HL-60/S4 treated with phorbol 12-myristate 13-acetate at 8.2 ng/mL for 4 days and 3 days (cell line): ENCODE results near the gene EPOP.

Experiments
- in situ Hi-C: fragments of 300-500 bp; cut with MboI; formaldehyde crosslinking; loops from 2 replicates; pipeline ENCODE4 v1.15.0; 2022; ENCODE audit warnings: low sequenced_read_pairs

The EPOP gene

GRCh38 chr17:38676706-38677504, 2.1 kb upstream of the EPOP start:
- in situ Hi-C loops, result loop anchor here (5.0 kb wide), 1 partner anchor 55 kb away; the partner anchor contains the start of gene CISD3

DNA sequence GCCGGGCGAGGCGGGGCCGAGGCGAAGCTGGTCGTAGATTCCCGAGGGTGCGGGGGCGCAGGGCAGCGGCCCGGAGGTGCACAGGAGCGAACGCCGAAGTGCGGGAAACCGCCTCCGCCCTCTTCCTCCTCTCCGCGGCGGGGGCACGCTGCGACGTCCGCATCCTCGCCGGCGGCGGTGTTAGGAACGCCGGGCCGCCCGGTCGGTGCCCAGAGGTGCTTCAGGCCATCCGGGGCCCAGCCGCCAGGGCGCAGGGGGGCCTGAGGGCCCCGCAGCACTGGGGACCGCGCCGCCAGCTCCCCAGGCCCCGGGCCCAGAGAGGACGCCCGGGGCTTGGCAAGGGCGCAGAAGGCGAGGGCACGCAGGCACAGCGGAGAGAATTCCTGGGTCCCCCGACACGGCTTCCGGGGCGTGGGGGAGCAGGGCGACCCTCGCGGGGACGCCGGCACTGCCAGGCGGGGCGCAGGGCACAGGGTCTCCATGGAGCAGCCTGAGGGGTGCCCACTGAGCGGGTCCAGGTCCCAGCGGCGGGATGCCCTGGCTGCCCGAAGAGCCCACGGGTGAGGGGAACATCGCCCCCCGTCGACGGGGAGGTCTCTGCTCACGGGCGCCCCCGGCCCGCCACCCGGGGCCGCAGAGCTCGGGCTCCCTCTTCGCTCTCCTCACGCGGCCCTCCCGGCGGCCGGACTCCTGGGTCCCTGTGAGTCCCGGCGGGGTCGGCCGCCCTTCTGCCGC, 576 bp downstream of the EPOP start:
- in situ Hi-C loops, result no loop called here

DNA sequence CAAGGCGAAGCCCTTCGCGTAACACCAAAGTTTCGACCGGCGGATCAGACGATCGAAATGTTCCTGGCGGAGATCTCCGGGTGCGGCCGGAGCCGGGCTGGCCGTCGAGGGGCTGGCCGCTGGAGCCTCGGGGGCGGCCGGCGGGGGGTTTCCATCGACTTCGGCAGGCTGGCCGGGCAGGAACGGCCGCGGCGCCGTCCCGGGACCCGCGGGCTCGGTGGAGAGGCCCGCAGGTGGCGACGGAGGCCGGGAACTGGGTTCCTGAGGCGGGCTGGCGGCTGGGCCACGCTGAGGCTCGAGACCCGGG, 1.1 kb downstream of the EPOP start:
- in situ Hi-C loops, result no loop called here

GRCh38 chr17:38672788-38673706, 1.7 kb downstream of the EPOP start:
- in situ Hi-C loops, result no loop called here

- in situ Hi-C loops, result no loop called here
Measured at GRCh38 chr17:38671939-38672720, 2.6 kb downstream of the EPOP start.

DNA sequence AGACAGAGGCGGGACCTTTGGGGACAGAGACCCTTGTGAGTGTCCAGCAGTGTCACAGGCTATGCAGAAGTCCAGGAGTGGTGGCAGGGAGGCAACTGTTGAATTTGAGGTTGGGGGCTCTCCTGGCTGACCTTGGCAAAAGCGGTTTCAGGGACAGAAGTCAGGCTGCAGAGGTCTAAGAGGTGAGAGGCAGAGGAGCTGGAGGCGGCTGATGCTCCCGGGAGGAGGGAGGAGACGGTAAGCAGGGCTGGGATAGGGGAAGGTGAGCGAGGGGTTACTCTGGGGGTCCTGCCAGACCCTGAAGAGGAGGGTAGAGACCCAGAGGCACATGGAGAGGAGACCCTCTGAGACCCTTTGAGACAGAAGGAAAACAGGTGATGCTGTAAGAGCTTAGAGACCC, 5.2 kb downstream of the EPOP start:
- in situ Hi-C loops, result loop anchor here (10.0 kb wide), 2 partner anchors 175 to 245 kb away; partner anchors contain the start of gene ARHGAP23

DNA sequence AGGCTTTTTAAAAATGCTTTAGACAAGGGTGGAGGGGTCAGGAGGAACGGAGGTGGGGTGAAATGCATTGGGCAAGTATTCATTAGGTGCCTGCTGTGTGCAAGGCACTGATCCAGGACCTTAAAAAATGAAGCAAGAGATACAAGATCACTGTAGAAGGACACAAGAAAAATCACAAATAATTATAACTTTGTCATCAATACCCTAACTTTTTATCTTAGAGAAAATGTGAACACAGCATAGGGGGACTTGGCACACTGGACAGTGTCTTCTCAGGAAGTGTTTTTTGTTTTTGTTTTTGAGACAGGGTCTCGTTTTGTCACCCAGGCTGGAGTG, 7.0 kb downstream of the EPOP start:
- in situ Hi-C loops, result loop anchor here (10.0 kb wide), 2 partner anchors 173 to 243 kb away; partner anchors contain the start of gene ARHGAP23

DNA sequence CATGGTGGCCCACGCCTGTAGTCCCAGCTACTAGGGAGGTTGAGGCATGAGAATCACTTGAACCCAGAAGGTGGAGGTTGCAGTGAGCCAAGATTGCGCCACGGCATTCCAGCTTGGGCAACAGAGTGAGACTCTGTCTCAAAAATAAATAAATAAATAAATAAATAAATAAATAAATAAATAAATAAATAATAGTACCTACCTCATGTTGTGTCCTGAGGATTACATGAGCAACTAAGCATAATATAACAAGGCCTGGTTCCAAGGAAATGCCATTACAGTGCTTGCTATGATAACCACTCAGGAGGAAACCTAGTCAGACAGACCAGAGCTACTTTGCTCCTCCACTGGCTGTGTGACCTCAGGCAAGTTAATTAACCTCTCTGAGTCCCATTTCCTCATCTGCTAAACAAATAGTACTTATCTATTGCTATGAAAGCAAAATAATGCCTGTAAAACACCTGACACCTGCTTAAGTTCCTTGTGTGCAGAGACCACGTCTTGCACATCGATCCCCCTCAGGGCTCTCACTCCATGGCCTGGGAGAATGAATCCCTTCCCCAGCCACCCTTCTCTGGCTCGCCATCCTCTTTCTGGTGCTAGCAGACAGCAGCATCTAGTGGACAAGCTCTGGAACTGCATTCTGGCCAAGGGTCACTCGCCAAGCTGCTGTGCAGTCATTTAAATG, 7.5 kb downstream of the EPOP start:
- in situ Hi-C loops, result loop anchor here (10.0 kb wide), 2 partner anchors 172 to 242 kb away; partner anchors contain the start of gene ARHGAP23

- in situ Hi-C loops, result loop anchor here (10.0 kb wide), 2 partner anchors 169 to 239 kb away; partner anchors contain the start of gene ARHGAP23
Measured at GRCh38 chr17:38663964-38664644, 10.7 kb downstream of the EPOP start.

DNA sequence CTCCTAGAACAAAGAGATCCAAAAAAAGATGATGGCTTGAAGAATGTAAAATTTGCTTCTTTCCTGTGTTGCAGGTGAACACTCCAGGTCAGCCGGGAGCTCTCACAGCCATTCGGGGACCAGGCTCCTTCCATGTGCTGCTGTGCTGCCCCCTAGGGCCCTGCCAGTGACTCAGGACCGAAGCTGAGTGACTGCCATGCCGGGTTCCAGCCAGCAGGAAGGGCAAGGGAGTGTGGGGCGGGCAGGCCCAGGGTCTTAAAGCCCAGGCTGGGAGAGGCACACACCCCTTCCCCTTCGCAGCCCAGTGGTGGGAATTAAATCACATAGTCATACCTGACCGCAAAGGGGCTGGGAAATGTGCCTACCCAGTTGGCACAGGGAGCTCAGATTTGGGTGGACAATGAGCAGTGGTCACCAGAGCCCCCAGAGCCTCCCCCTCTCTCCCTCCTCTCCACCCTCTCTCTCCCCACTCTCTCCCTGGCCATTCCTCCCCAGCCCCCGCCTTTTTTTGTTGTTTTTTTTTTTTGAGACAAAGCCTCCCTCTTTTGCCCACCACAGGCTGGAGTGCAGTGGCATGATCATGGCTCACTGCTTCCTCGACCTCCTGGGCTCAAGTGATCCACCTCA, 11.5 kb downstream of the EPOP start:
- in situ Hi-C loops, result loop anchor here (10.0 kb wide), 2 partner anchors 168 to 238 kb away; partner anchors contain the start of gene ARHGAP23

GRCh38 chr17:38660097-38661025, 14.4 kb downstream of the EPOP start:
- in situ Hi-C loops, result loop anchor here (10.0 kb wide), 2 partner anchors 166 to 236 kb away; partner anchors contain the start of gene ARHGAP23

GRCh38 chr17:38659415-38659814, 15.3 kb downstream of the EPOP start:
- in situ Hi-C loops, result no loop called here

- in situ Hi-C loops, result no loop called here
Measured at GRCh38 chr17:38658741-38659345, 15.9 kb downstream of the EPOP start.

DNA sequence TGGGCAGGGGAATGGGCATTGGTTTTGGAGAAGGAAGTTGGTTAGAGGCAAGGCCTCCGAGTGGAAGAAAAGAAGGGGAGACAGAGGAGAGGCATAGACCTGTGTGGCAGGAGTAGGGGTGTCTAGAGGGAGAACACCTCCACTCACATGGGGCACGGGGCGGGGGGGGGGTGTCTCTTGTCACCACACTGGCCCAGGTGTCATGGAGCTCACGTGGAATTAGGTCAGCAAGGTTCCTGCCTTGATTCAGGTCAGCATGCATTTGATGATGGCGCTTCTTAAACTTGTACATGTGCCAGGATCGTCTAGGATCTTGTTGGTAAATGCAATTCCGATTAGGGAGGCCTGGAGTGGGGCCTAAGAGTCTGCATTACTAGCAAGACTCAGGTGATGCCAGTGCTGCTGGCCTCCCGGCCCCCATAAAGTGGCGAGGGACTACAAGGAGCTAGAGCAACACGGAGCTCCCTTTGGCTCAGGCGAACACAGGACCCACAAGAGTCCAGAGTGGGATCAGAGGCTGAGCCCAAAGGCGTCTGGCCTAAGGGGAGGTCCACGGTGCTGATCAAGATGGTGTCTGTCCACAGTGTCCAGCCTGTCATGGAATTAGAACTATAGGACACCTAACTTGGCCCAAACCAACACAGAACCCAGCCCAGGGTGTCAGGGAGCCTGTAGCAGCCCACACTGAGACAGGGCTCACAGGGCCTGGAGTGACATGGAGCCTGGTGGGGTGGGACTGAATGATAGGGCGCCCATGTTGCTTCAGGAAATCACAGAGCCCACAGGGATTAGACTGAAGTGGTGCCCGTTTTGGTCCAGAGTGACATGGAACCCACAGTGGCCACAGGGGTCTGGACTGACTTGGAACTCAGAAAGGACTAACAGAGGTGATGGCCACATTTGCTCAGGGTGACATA, 16.7 kb downstream of the EPOP start:
- in situ Hi-C loops, result no loop called here

GRCh38 chr17:38656959-38657823, 17.6 kb downstream of the EPOP start:
- in situ Hi-C loops, result no loop called here
